GM10248 (cell line): ENCODE data around the gene AKT3.

Source experiments
- CTCF ChIA-PET: fragments of 300-600 bp; sonication (Branson Sonifier 250); formaldehyde crosslinking; extraction: SDS; loops from one replicate; lab custom pipeline; 2021; ENCODE audit warnings: antibody characterized with exemption; lab: Yijun Ruan, JAX
- POLR2A ChIA-PET: fragments of 350-650 bp; sonication (Branson Sonifier 250); formaldehyde crosslinking; extraction: SDS; loops from one replicate; lab custom pipeline; 2020; ENCODE audit warnings: antibody characterized with exemption; lab: Yijun Ruan, JAX
- DNase-seq: peaks from one replicate; pipeline ENCODE4 v3.0.0; 2012; ENCODE audit errors: extremely low spot score
- CTCF ChIP-seq: IDR thresholded peaks from 2 replicates; pipeline ENCODE4 v1.5.1; 2012; ENCODE audit warnings: mild to moderate bottlenecking, low read depth; ENCODE audit errors: extremely low read depth, missing control alignments, control extremely low read depth

The AKT3 gene

GRCh38 chr1:243441601-243442000 lies 408.4 kb downstream of the AKT3 start:
- CTCF ChIA-PET: interaction anchor here (1.5 kb wide), 1 partner anchor 59 kb away, joined by 3 read pairs; no protein-coding TSS in a partner anchor
- TF ChIP-seq CTCF: no peak
- POLR2A ChIA-PET: no interaction called here

GRCh38 chr1:243440406-243440805 lies 409.6 kb downstream of the AKT3 start:
- ChIA-PET POLR2A (no interaction called here), CTCF (interaction anchor here (0.6 to 1.5 kb wide), 4 partner anchors 18 to 63 kb away, joined by 3 to 4 read pairs (median 3); no protein-coding TSS in a partner anchor)
- DNase-seq: no peak
- TF ChIP-seq CTCF: no peak

More at GRCh38 chr1:243441601-243442000, 408.4 kb downstream of the AKT3 start:
- DNase-seq: no peak

GRCh38 chr1:243438815-243439214 lies 411.2 kb downstream of the AKT3 start:
- ChIA-PET POLR2A (no interaction called here), CTCF (no interaction called here)
- DNase-seq: no peak
- TF ChIP-seq CTCF: no peak
